ENCODE measurements around the gene DIS3L2. TPM values are rescaled to one million over a fixed set of nuclear protein-coding genes. Genes with fewer than 3 reads are reported as not detected.
"Not testable (repeated sequence)": the region's sequence is repeated elsewhere in the genome, so short reads cannot be mapped to it uniquely, and the experiment has no call there.

DIS3L2 gene
- total RNA-seq, 1 donor from 2014 or later: 30.2 TPM

DNA sequence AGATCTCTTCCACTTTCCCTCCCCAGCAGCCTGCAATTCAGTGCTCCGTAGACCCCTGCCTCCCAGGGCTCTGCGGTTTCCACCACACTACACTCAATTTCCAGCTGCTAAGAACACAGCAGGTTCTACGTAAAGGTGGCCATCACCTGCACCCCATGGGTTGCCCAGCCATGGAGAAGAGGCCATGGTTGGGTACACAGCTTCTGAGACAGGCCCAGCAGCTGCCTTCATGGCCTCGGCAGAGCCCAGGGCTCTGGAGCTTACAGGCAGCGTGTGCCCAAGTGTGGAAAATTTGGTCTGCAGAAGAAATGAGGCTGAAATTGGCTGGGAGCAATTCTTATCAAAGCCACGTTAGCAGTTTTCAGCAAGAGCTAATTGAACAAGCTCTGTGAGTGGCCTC lies 362.5 kb downstream of the DIS3L2 start:
- intact Hi-C loops (cut with micrococcal nuclease); H3K27ac Mint-ChIP-seq; DNase-seq (ENCODE audit: low spot score); H3K4me3 Mint-ChIP-seq (ENCODE audit: low read depth); H3K9me3 Mint-ChIP-seq; H3K27me3 Mint-ChIP-seq (ENCODE audit: low read depth); H3K36me3 Mint-ChIP-seq (ENCODE audit: low read depth): not testable (repeated sequence)
- peaks cover 28% of the 10 kb centered on the region for H3K4me1 Mint-ChIP-seq (ENCODE audit: low read depth)

GRCh38 chr2:232324778-232325177 lies 363.3 kb downstream of the DIS3L2 start:
- H3K27ac Mint-ChIP-seq: no peak overlapping the region
- intact Hi-C loops (cut with micrococcal nuclease): loop anchor here (5.0 kb wide), 1 partner anchor 182 kb away; no protein-coding TSS in a partner anchor
- H3K4me3 Mint-ChIP-seq (ENCODE audit: low read depth): no peak overlapping the region
- no peaks in the 10 kb centered on the region for H3K9me3 Mint-ChIP-seq
- no peaks in the 10 kb centered on the region for H3K27me3 Mint-ChIP-seq (ENCODE audit: low read depth)
- H3K36me3 Mint-ChIP-seq (ENCODE audit: low read depth): no peaks in the 10 kb centered on the region
- no peak for DNase-seq (ENCODE audit: low spot score)
- peaks cover 25% of the 10 kb centered on the region for H3K4me1 Mint-ChIP-seq (ENCODE audit: low read depth)

- Mint-ChIP-seq H3K27ac (no peak overlapping the region), H3K27me3 (ENCODE audit: low read depth) (no peaks in the 10 kb centered on the region), H3K4me3 (ENCODE audit: low read depth) (no peak overlapping the region), H3K4me1 (ENCODE audit: low read depth) (peaks cover 19% of the 10 kb centered on the region), H3K36me3 (ENCODE audit: low read depth) (no peaks in the 10 kb centered on the region), H3K9me3 (no peaks in the 10 kb centered on the region)
- intact Hi-C loops (cut with micrococcal nuclease): loop anchor here (2.0 to 5.0 kb wide), 3 partner anchors 33 to 419 kb away; no protein-coding TSS in a partner anchor
- no peak for DNase-seq (ENCODE audit: low spot score)
These were observed 364.1 kb downstream of the DIS3L2 start for GRCh38 chr2:232325324-232326273.

DNA sequence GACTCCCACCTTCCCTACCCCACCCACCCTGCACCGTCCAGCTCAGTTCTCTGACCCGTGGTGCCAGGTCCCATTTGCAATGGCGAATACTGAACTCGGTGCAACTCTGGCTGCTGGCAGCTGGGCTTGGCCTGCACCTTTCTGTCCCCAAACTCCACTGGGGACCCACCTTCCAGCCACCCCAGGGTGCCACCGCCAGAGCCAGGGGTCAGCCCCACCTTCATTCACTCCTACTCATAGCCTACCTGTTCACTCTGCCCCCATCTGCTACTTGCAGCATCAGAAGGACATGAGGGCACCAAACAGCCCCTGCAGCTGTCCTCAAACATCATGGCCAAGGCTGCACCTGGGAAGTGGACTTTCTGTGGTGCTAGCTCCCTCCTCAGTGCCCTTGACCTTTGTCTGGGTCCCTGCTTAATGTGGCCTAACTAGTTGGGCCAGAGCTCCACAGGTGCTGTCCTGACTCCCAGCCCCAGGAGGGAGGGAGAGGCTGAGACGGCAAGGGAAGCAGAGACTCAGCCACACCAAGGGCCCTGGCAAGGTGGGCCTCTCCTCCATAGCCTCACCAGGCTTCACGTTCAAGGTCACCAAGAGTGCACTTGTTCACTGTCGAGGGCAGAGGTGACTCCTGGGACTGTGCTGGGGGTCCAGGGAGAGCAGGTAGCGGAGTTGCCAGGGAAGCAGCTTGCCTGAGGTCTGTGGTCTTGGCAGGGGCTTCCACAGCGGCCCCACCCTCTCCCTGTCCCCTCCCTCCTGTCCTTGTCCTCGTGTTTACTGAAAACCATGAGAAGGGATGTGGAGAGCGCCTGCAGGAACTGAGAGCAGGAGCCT lies 365.0 kb downstream of the DIS3L2 start:
- DNase-seq (ENCODE audit: low spot score); H3K9me3 Mint-ChIP-seq; H3K27me3 Mint-ChIP-seq (ENCODE audit: low read depth); H3K27ac Mint-ChIP-seq; H3K36me3 Mint-ChIP-seq (ENCODE audit: low read depth); H3K4me3 Mint-ChIP-seq (ENCODE audit: low read depth): not testable (repeated sequence)
- intact Hi-C loops (cut with micrococcal nuclease): loop anchor here (1.0 to 5.0 kb wide), 4 partner anchors 34 to 420 kb away; no protein-coding TSS in a partner anchor
- peaks cover 11% of the 10 kb centered on the region for H3K4me1 Mint-ChIP-seq (ENCODE audit: low read depth)

- peak; percentile 77 for DNase-seq (ENCODE audit: low spot score)
- H3K36me3 Mint-ChIP-seq (ENCODE audit: low read depth): no peaks in the 10 kb centered on the region
- H3K4me1 Mint-ChIP-seq (ENCODE audit: low read depth): peaks cover 5% of the 10 kb centered on the region
- intact Hi-C loops (cut with micrococcal nuclease): loop anchor here (1.0 to 5.0 kb wide), 4 partner anchors 35 to 421 kb away; no protein-coding TSS in a partner anchor
- no peak overlapping the region for H3K4me3 Mint-ChIP-seq (ENCODE audit: low read depth)
- no peaks in the 10 kb centered on the region for H3K27me3 Mint-ChIP-seq (ENCODE audit: low read depth)
- no peaks in the 10 kb centered on the region for H3K9me3 Mint-ChIP-seq
- no peak overlapping the region for H3K27ac Mint-ChIP-seq
These were observed 365.9 kb downstream of the DIS3L2 start for GRCh38 chr2:232327105-232328031.

- H3K4me1 Mint-ChIP-seq (ENCODE audit: low read depth): no peaks in the 10 kb centered on the region
- H3K9me3 Mint-ChIP-seq: no peaks in the 10 kb centered on the region
- H3K27ac Mint-ChIP-seq: no peak overlapping the region
- no peak overlapping the region for H3K4me3 Mint-ChIP-seq (ENCODE audit: low read depth)
- intact Hi-C loops (cut with micrococcal nuclease): loop anchor here (5.0 kb wide), 1 partner anchor 186 kb away; no protein-coding TSS in a partner anchor
- no peaks in the 10 kb centered on the region for H3K27me3 Mint-ChIP-seq (ENCODE audit: low read depth)
- no peaks in the 10 kb centered on the region for H3K36me3 Mint-ChIP-seq (ENCODE audit: low read depth)
- DNase-seq (ENCODE audit: low spot score): no peak
These were observed 366.5 kb downstream of the DIS3L2 start for GRCh38 chr2:232328032-232328422.

GRCh38 chr2:232328516-232329460 lies 367.3 kb downstream of the DIS3L2 start:
- Mint-ChIP-seq H3K4me3 (ENCODE audit: low read depth) (no peak overlapping the region), H3K9me3 (no peaks in the 10 kb centered on the region), H3K27me3 (ENCODE audit: low read depth) (no peaks in the 10 kb centered on the region), H3K27ac (no peak overlapping the region), H3K4me1 (ENCODE audit: low read depth) (no peaks in the 10 kb centered on the region), H3K36me3 (ENCODE audit: low read depth) (no peaks in the 10 kb centered on the region)
- intact Hi-C loops (cut with micrococcal nuclease): loop anchor here (5.0 kb wide), 1 partner anchor 186 kb away; no protein-coding TSS in a partner anchor
- no peak for DNase-seq (ENCODE audit: low spot score)

DNA sequence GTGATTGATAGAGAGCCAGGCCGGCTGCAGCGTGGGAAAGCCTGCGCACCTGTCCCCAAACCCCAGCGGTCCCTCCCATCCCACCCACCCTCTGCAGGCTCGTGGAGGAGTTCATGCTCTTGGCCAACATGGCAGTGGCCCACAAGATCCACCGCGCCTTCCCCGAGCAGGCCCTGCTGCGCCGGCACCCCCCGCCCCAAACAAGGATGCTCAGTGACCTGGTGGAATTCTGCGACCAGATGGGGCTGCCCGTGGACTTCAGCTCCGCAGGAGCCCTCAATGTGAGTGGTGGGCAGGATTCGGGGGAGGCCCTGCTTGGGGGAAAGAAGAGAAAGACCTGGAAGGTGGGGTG lies 368.2 kb downstream of the DIS3L2 start:
- Mint-ChIP-seq H3K4me1 (ENCODE audit: low read depth) (no peaks in the 10 kb centered on the region), H3K4me3 (ENCODE audit: low read depth) (no peak overlapping the region), H3K27ac (no peak overlapping the region), H3K9me3 (no peaks in the 10 kb centered on the region), H3K36me3 (ENCODE audit: low read depth) (no peaks in the 10 kb centered on the region), H3K27me3 (ENCODE audit: low read depth) (no peaks in the 10 kb centered on the region)
- DNase-seq (ENCODE audit: low spot score): no peak
- intact Hi-C loops (cut with micrococcal nuclease): loop anchor here (5.0 kb wide), 1 partner anchor 187 kb away; no protein-coding TSS in a partner anchor

GRCh38 chr2:232330068-232330999 lies 368.8 kb downstream of the DIS3L2 start:
- DNase-seq (ENCODE audit: low spot score): no peak
- Mint-ChIP-seq H3K4me3 (ENCODE audit: low read depth) (no peak overlapping the region), H3K36me3 (ENCODE audit: low read depth) (no peaks in the 10 kb centered on the region), H3K27ac (no peak overlapping the region), H3K9me3 (no peaks in the 10 kb centered on the region), H3K4me1 (ENCODE audit: low read depth) (no peaks in the 10 kb centered on the region), H3K27me3 (ENCODE audit: low read depth) (no peaks in the 10 kb centered on the region)
- intact Hi-C loops (cut with micrococcal nuclease): no loop called here

DNA sequence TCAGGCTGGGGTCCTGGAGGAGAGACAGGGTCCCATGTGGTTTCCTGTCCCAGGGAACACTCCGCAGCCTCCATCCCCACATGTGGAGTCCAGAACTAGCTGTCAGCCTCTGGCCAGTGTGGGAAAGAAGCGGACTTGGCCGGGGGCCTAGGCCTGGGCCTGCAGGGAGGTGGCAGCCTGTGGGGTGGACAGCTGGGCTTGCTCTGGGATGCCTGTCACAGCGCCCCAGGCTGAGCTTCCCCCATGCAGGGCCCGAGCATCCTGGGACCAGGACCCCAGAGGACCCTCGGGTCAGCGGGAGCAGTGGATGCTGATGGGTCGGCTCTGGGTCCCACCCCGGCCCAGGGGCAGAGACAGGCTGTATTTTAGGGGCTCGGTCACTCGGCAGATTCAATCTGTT lies 369.5 kb downstream of the DIS3L2 start:
- intact Hi-C loops (cut with micrococcal nuclease); H3K9me3 Mint-ChIP-seq; H3K36me3 Mint-ChIP-seq (ENCODE audit: low read depth); H3K4me3 Mint-ChIP-seq (ENCODE audit: low read depth); DNase-seq (ENCODE audit: low spot score); H3K27ac Mint-ChIP-seq; H3K27me3 Mint-ChIP-seq (ENCODE audit: low read depth); H3K4me1 Mint-ChIP-seq (ENCODE audit: low read depth): not testable (repeated sequence)

Data from activated T-helper 2 cell treated with anti-CD3 and anti-CD28 coated beads, Interferon-gamma antibody, Interleukin-2, Interleukin-4, amounts not matched to agents 10 μg/mL and 5 μg/mL and 100 μg/mL, durations not matched to agents 14 hours and 24 hours and 36 hours (primary cell).